NCI-H2171 (cell line): ENCODE measurements around the gene RAB3A.

Source experiments
- DNase-seq: peaks from one replicate; lab custom pipeline; 2025; lab: John Stamatoyannopoulos, UW

The RAB3A gene

DNA sequence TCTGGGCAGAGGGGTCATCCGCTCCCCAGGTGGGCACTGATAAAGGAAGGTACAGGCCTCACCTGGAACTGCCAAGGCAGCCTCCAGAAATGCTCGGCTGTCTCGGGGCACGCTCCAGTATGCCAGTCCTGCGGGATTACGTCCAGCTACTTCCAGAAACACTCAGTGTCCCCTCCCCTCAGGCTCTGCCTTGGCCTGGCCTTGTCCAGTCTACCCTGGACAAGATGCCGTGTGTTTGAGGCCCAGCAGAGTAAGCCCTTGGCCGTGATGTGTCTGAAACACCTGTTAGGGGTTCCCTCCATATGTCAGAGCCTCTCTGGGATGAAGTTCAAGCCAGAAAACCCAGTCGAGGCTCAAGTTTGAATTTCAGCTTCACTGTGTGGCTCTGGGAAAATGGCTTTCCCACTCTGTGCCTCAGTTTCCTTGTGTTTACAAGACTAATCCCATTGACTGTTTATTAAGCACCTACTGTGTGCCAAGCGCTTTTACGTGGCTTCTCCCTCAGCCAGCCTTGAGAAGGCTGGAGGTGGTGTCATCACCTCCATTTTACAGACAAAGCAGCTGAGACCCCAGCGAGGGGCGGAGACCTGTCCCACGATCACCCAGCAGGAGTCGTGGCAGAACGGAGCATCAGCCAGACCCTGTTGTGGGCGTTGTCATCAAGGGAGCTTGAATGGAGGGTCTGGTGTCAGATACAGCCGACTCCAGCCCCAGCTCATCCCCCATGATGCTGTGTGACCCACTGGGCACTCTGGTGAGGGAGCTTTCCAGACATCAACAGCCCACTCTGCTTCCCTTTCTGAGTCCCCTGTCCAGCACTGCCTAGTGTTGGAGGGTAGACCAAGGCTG is 52.8 kb downstream of the RAB3A start:
- DNase-seq: no peak

DNA sequence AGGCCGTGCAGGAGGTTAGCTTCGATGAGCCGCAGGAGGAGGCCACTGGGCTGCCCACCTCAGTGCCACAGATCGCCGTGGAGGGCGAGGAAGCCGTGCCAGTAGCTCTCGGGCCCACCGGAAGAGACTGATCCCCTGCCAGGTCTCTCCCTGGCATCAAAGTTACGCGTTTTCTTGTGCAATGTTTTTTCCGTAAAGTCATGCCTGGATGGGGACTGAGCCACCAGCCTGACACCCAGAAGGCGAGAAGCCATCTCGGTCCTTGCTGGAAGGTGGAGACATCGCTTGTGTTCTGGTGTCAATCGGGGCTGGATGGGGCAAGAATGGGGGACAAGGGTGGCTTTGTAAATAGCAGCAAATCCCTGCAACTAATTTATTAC is 54.3 kb downstream of the RAB3A start:
- DNase-seq: no peak

DNA sequence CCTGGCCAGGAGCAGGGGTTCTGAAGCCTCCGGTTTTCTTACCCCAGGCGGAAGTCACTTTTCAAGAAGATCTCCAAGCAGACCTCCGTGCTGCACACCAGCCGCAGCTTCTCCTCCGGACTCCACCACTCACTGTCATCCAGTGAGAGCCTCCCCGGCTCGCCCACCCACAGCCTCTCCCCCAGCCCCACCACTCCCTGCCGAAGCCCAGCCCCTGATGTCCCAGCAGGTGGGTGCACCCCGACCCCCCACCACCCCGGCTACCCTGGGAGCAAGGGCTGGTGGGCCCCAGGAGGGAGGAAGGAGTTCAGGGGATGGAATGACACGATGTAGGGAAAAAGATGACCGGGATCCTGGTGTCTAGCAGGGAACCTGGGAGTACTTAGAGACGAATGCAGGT is 56.4 kb downstream of the RAB3A start:
- no peak for DNase-seq
